Measurements from ENCODE around the gene TMED8.
"Not testable (repeated sequence)": the region's sequence is repeated elsewhere in the genome, so short reads cannot be mapped to it uniquely, and the experiment has no call there.

The TMED8 gene

GRCh38 chr14:77320238-77320935, 56.5 kb downstream of the TMED8 start, which contains the start of gene POMT2:
Gene POMT2 (minus strand): TSS chr14:77320883. CDS start chr14:77320681, 202 bp downstream.
- peak; percentile 94 for DNase-seq

- no peak for DNase-seq
Observed at GRCh38 chr14:77319422-77319821, 57.5 kb downstream of the TMED8 start.

GRCh38 chr14:77318756-77319155, 58.1 kb downstream of the TMED8 start:
- DNase-seq, result not testable (repeated sequence)

GRCh38 chr14:77318006-77318553, 58.8 kb downstream of the TMED8 start:
- DNase-seq, result no peak

- DNase-seq, result peak; percentile 51
Observed at GRCh38 chr14:77316872-77317301, 60.0 kb downstream of the TMED8 start.

- DNase-seq, result no peak
Observed at GRCh38 chr14:77316195-77316505, 60.7 kb downstream of the TMED8 start.

- peak; percentile 55 for DNase-seq
Observed at GRCh38 chr14:77314539-77315457, 62.1 kb downstream of the TMED8 start.

GRCh38 chr14:77314043-77314442, 62.9 kb downstream of the TMED8 start:
- DNase-seq, result no peak

- DNase-seq, result no peak
Observed at GRCh38 chr14:77313371-77313770, 63.5 kb downstream of the TMED8 start.

- DNase-seq, result no peak
Observed at GRCh38 chr14:77311217-77311616, 65.7 kb downstream of the TMED8 start.

GRCh38 chr14:77310026-77310425, 66.9 kb downstream of the TMED8 start:
- no peak for DNase-seq

GRCh38 chr14:77309131-77309530, 67.8 kb downstream of the TMED8 start:
- no peak for DNase-seq

GRCh38 chr14:77306851-77307496, 69.9 kb downstream of the TMED8 start:
- DNase-seq, result no peak

- no peak for DNase-seq
Observed at GRCh38 chr14:77306416-77306815, 70.5 kb downstream of the TMED8 start.

- DNase-seq, result no peak
Observed at GRCh38 chr14:77305696-77306095, 71.2 kb downstream of the TMED8 start.

- peak; percentile 84 for DNase-seq
Observed at GRCh38 chr14:77303417-77304156, 73.3 kb downstream of the TMED8 start.

- peak; percentile 16 for DNase-seq
Observed at GRCh38 chr14:77302926-77303325, 74.0 kb downstream of the TMED8 start.

GRCh38 chr14:77301103-77301502, 75.8 kb downstream of the TMED8 start:
- peak; percentile 48 for DNase-seq

- DNase-seq, result no peak
Observed at GRCh38 chr14:77299771-77300170, 77.1 kb downstream of the TMED8 start.

GRCh38 chr14:77296906-77297305, 80.0 kb downstream of the TMED8 start:
- DNase-seq, result no peak

- DNase-seq, result no peak
Observed at GRCh38 chr14:77296155-77296554, 80.7 kb downstream of the TMED8 start.

- DNase-seq, result no peak
Observed at GRCh38 chr14:77290705-77291104, 86.2 kb downstream of the TMED8 start.

- DNase-seq, result no peak
Observed at GRCh38 chr14:77286576-77286975, 90.3 kb downstream of the TMED8 start.
